Fibroblast of skin of left quadriceps (primary cell): Measurements from ENCODE around the gene SRP14.
"Not testable (repeated sequence)": the region's sequence is repeated elsewhere in the genome, so short reads cannot be mapped to it uniquely, and the experiment has no call there.

Source experiments
- DNase-seq, 2 experiments: peaks; one replicate each; pipeline ENCODE4 v3.0.0-alpha.2; 2013; ENCODE audit warnings: low read depth in 2 of 2

SRP14 gene

GRCh38 chr15:40029979-40030893, 8.7 kb downstream of the SRP14 start:
- DNase-seq = no peak

GRCh38 chr15:40028853-40029252, 10.1 kb downstream of the SRP14 start:
- no peak for DNase-seq

- DNase-seq = no peak
These were observed 10.8 kb downstream of the SRP14 start for GRCh38 chr15:40028193-40028592.

DNA sequence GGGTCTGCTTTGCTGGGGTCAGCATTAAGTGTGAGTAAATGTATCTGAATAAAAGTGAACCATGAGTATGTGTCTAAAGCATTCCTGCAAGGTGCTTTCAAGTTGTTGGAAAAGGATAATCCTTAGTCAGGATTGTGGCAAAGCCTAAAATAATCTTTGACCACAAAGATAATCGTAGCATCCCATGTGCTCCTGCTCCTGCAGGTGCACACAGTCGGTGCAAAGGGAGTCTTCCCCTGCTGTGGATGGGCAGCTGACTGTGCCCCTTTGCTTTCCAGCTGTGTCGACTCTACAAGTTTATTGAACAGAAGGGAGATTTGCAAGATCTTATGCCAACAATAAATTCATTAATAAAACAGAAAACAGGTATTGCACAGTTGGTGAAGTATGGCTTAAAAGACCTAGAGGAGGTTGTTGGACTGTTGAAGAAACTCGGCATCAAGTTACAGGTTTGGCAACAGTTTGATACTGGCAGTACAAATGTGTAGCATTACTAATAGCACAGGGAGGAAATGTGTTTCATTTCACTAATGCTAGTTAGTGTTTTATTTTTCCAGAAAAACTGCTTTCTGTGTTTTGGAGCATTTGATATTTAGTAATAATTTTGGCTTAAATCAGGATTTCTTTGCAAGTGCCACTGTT, 22.6 kb downstream of the SRP14 start:
- no peak for DNase-seq

GRCh38 chr15:40014390-40014789, 24.6 kb downstream of the SRP14 start:
- no peak for DNase-seq

- not testable (repeated sequence) for DNase-seq
These were observed 25.6 kb downstream of the SRP14 start for GRCh38 chr15:40013372-40013771.

DNA sequence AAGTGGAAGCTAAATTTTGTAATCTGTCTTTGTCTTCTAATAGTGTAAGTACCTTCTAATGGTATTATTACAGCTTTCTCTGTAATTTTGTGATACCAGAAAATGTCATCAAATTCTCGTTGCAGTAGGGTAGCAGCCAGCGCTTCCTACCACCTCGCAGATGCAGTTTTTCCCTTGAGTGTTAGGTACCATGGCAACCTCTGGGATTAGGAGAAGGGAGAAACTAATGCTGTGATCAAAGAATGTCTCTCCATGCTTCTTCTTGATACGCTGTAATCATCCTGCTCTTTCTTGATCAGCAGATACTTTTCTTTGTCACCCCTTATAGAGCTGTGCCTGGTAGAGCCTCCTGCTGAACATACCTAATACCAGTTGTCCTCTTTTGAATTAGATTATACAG, 27.7 kb downstream of the SRP14 start:
- DNase-seq = no peak

- no peak for DNase-seq
These were observed 28.3 kb downstream of the SRP14 start for GRCh38 chr15:40010686-40011085.

DNA sequence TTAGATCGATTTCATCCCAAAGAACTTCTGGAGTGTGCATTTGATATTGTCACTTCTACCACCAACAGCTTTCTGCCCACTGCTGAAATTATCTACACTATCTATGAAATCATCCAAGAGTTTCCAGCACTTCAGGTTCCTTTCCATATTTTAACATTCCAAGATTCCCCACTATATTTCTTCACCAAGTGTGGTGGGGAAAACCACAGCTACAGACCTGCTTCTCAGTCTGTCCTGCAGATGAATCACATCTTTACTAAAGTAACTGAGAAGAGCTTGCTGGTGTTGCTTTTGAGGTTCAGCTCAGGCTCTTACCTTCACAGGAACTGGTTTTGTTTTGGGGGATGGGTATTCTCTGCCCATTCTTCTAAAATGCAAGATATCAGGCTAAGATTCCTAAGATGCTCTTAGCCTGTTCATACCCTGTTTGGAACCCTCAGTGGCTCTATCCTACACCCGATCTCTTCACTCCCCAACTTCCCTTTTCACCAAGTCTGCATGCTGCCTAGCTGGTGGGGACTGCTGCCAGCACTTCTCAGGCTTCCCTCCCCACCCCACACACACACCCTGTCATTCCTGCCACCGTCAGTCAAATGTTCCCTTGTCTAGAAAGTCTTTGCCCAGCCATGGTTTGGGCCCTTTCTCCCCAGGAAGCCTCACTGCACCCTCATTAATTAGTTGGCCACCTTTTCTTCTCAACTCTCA, 30.8 kb downstream of the SRP14 start:
- no peak for DNase-seq

DNA sequence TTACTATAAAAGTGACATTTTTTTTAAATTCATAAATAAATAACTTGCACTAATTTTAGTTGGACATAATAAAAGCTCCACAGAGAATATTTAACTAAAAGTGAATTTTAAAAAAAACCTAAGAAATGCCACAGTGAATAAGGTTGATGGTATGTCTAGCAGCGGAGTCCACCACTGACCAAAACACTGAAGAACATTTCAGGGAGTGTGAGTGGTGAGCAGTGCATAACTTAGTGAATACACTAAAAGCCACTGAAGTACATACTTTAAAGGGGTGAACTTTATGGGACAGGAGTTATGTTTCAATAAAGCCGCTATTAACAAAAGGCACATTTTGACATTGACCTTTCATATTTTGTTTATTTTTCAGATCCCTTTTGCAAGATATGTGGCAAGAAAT, 32.3 kb downstream of the SRP14 start:
- DNase-seq = no peak

GRCh38 chr15:40006003-40006402, 33.0 kb downstream of the SRP14 start:
- DNase-seq = no peak

- DNase-seq = no peak
These were observed 35.7 kb downstream of the SRP14 start for GRCh38 chr15:40003116-40003916.

DNA sequence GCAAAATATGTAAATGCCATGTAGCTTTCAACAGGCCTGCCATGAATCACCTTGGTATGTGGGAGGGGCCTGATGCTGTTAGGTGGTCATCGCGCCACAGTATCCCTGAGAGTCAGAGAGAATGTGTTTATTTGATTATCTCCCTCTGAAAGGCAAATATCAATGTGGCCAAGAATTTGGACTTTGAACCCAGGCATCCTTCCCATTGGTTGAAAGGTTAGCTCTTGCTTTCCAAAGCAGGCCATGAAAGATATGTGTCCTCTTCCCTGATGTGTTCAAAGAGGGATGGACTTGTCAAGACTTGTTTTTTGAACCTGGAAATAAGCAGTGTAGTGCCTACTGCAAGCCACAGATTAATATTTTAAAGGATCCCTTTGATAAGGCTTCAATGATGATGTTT, 36.7 kb downstream of the SRP14 start:
- DNase-seq = no peak

DNA sequence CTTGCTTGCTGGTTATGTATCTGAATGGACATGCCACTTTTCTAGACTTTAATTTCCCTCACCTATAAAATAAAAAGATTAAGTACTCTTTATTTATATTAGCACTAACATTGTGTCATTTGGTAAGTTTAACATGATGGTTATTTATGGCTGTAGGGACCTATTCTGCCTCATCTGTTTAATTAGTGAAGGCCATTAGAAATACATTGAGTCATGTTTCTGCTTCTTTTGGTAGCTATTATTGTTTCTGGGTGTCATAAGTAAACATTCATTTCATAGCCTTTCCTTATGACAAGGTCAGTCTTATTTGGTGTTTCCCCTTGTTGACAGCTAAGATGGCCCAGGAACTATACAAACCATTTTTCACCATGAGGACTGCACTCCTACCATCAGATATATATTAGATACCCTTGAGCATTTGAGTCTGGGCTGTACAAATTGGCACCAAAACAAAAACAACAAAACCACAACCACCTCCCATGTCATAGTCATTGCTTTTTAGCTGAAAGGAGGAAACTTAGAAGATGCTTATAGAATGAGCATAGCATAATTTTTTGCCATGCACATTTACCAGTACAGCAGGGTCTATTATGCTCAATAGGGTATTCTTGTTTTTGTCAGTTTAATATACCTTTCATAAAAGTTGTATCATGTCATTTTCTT, 39.3 kb downstream of the SRP14 start:
- DNase-seq = no peak

- DNase-seq = no peak
These were observed 40.4 kb downstream of the SRP14 start for GRCh38 chr15:39998511-39999077.

GRCh38 chr15:39997639-39998038, 41.3 kb downstream of the SRP14 start:
- DNase-seq = no peak

GRCh38 chr15:39997031-39997430, 42.0 kb downstream of the SRP14 start:
- peak; percentile 32 to 34 for DNase-seq

- DNase-seq = not testable (repeated sequence)
These were observed 42.8 kb downstream of the SRP14 start for GRCh38 chr15:39996228-39996627.

DNA sequence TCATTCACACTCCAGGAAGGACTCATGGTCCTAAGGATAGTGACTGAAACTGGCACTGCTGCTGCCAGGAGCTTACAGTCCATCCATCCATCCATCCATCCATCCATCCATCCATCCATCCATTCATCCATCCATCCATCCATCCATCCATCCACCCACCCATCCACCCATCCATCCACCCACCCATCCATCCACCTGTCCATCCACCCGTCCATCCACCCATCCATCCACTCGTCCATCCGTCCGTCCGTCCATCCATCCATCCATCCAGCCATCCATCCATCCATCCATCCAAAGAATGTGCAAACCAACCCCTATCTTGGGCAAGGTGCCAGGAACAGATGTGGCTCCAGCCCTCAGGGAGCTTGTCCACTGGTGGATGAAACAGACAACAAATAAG, 46.0 kb downstream of the SRP14 start:
- DNase-seq = not testable (repeated sequence)

- DNase-seq = no peak
These were observed 48.3 kb downstream of the SRP14 start for GRCh38 chr15:39990706-39991105.

GRCh38 chr15:39987821-39988220, 51.2 kb downstream of the SRP14 start:
- DNase-seq = no peak
